ENCODE measurements around the gene ARTN.

- TF ChIP-seq, protein P1, sequence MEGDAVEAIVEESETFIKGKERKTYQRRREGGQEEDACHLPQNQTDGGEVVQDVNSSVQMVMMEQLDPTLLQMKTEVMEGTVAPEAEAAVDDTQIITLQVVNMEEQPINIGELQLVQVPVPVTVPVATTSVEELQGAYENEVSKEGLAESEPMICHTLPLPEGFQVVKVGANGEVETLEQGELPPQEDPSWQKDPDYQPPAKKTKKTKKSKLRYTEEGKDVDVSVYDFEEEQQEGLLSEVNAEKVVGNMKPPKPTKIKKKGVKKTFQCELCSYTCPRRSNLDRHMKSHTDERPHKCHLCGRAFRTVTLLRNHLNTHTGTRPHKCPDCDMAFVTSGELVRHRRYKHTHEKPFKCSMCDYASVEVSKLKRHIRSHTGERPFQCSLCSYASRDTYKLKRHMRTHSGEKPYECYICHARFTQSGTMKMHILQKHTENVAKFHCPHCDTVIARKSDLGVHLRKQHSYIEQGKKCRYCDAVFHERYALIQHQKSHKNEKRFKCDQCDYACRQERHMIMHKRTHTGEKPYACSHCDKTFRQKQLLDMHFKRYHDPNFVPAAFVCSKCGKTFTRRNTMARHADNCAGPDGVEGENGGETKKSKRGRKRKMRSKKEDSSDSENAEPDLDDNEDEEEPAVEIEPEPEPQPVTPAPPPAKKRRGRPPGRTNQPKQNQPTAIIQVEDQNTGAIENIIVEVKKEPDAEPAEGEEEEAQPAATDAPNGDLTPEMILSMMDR (IDR thresholded peaks at IDR 0.05; ENCODE audit: low read length), result no peak
- TF ChIP-seq EZH2 (IDR thresholded peaks at IDR 0.05; ENCODE audit: borderline replicate concordance, low read length), result no peak
These were observed 13.7 kb upstream of the ARTN start for GRCh38 chr1:43919906-43920305.
